ENCODE results near the gene GALNT14.

Gene GALNT14

DNA sequence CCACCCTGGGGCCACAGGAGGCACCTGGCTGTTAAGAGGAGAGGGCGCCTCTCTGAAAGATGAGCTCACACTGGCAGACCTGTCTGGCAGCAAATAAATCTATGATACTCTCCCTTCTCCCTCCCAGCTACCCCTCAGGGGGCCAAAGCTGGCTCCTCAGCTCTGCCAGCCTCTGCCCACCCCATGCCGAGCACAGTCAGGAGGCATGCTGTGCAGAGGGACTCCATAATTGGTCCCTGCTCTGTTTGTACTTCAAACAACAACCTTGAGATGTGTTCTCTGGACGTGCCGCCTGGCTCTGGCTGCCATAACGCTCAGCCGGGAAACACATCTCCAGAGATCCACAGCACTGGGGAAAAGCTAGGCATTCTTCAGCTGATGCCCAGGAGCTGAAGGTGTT is 126.7 kb downstream of the GALNT14 start:
- no peak for DNase-seq (ENCODE audit: low read depth in 2 of 2)

DNA sequence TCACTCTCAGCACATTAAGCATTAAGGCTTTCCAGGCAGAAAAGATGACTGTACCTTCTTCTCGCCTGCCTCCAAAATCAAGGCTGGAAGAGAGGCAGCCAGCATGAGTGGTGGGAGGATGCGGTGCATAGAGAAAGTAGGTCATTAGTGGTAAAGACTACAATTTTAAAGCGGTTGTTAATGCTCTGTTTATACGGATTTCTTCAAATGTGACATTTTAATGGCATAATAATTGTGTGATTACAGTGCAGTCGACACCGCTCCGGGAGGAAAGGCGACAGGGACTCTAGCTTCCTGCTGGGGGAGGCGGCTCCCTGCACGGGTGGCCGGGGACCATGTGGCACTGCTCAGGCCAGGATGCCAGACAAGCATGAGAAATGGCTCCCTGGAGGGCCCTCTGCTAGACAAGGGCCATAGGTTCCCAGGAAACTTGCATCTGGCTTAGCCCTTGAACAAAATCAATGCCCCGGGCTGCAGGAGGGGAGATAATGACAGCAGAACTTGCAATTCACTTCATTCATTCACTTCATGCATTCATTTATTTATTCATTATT is 129.6 kb downstream of the GALNT14 start:
- no peak for DNase-seq (ENCODE audit: low read depth in 2 of 2)

DNA sequence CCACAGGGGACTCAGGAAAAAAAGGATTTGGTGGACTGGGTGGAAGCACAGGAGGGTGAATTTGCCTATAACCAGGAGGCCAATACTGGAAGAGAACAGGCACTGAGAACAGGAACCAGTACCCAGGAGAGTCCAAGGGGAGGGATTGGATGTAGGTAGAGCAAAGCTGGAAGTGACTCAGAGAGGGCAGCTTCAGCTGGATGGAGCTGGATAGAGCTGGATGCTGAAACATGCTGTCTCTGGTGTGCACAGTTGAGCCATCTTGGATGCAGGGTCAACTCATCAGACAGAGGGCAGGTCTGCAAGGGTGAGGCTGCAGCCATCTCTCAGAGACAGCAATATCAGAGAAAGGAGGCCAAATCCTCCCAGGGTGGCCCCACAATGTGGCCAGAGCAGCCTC is 134.0 kb downstream of the GALNT14 start:
- DNase-seq (ENCODE audit: low read depth in 2 of 2) = no peak

- no peak for DNase-seq (ENCODE audit: low read depth in 2 of 2)
Measured at GRCh38 chr2:31003749-31004148, 134.5 kb downstream of the GALNT14 start.

GRCh38 chr2:31002537-31003150 is 135.6 kb downstream of the GALNT14 start:
- DNase-seq (ENCODE audit: low read depth in 2 of 2) = no peak

DNA sequence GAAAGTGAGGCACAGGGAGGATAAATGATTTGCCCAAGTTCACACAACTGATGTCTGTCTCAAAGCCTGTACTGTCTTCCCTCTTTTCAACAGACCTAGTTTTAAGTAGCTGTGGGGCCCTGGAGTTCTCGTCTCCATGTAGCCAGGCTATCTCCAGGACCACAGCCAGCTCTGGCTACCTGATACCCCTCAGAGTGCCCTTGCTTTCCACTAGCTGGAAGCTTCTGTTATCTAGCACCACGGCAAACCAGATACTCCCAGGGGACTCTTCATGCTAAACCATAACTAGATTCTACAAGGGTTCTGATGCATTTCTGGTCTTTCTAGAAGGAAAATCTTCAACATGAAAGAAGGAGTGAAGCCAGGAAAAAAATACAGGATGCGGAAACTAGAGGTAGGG is 137.3 kb downstream of the GALNT14 start:
- DNase-seq (ENCODE audit: low read depth in 2 of 2) = no peak

GRCh38 chr2:30998672-30999071 is 139.6 kb downstream of the GALNT14 start:
- no peak for DNase-seq (ENCODE audit: low read depth in 2 of 2)

DNA sequence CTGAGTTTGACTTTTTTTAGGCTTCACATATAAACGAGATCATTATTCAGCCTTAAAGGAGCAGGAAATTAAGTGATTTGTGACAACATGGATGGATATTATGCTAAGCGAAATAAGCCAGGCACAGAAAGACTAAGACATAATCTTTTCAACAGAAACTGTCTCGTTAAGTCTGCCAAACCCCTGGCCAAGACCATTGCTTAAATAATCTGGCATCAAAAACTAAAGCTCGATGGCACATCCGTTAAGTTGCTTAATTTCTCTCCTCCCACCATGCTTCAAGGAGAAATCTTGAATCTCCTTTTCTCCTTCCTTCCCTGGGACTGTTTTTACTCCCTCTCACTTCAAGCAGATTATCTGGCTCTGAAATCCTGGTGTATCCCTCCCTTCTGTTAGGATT is 140.3 kb downstream of the GALNT14 start:
- no peak for DNase-seq (ENCODE audit: low read depth in 2 of 2)

- DNase-seq (ENCODE audit: low read depth in 2 of 2) = no peak
Measured at GRCh38 chr2:30994227-30995056, 143.8 kb downstream of the GALNT14 start.

DNA sequence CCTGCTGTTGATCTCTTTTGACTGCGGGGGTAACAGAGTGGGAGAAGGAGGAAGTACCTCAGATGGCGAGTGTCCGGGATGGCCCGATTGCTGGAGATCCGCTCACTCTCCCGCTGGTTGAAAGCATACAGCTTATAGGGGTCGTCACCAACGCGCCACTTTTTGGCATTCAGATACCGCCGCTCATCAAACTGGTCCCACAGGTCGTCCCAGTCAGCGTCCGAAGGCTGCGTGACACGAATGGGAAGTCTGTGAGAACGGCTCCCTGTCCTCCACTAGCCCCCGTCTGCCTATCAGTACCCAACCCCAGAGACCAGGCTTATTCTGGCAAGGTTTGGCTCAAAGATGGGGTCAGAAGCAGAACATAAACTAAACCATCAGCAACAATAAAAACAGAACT is 145.5 kb downstream of the GALNT14 start:
- DNase-seq (ENCODE audit: low read depth in 2 of 2) = no peak

DNA sequence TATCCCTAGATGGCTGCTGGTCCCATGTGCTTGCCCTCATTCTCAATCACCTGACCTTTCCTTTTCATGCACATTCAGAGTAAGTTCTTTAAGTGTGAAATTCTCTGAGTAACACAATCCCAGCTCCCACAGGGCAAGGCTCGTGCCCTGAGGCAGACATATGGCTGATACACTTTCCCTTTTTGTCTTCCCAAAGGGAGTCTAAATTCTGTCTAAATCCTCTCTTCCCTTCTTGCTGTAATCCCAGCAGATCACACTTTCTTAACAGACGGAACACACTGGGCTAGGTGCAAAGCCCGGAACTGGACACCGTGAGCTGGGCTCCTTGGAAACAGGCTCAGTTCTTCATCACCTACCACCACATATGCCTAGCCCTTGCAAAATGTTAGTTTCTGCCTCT is 147.6 kb downstream of the GALNT14 start:
- no peak for DNase-seq (ENCODE audit: low read depth in 2 of 2)

DNA sequence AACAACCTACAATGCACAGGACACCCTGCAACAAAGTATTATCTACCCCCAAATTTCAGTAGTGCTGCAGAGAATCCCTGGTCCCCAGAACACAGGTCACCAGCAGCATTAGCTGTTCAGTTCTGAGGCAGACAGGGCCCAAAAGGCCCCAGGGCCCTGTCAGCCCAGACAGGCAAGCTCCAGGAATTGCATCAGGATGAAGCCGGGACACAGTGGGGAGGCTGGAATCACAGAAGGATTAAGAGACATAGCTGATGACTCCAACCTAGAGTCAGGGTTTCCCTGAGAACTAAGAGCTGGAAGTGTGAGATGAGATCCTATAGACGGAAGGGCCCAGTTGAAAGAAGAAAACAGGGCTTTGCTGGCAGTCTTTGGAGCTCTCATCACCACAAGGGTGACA is 148.1 kb downstream of the GALNT14 start:
- no peak for DNase-seq (ENCODE audit: low read depth in 2 of 2)

- DNase-seq (ENCODE audit: low read depth in 2 of 2) = no peak
Measured at GRCh38 chr2:30989746-30990145, 148.5 kb downstream of the GALNT14 start.

- DNase-seq (ENCODE audit: low read depth in 2 of 2) = no peak
Measured at GRCh38 chr2:30987566-30987965, 150.7 kb downstream of the GALNT14 start.

- DNase-seq (ENCODE audit: low read depth in 2 of 2) = no peak
Measured at GRCh38 chr2:30986231-30986580, 152.0 kb downstream of the GALNT14 start.

GRCh38 chr2:30985493-30986230 is 152.6 kb downstream of the GALNT14 start:
- no peak for DNase-seq (ENCODE audit: low read depth in 2 of 2)

DNA sequence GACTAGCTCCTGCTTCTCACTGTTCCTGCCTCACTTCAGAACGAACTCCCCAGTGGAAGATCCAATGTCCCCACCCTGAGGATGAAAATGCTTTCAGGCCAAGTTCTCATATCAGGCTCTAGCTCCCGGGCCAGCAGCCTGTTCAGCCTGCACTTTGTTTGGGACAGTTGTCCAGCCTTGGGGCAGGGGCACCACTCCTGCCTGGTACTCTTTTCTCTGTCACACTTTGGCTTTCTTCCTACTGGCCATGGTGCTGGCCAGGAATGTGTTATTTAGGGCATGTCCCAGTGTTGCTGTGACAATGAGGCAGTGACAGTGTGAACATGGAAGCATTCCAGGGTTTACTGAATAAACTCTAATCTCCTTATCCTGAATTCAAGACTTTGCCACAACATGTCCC is 154.1 kb downstream of the GALNT14 start:
- DNase-seq (ENCODE audit: low read depth in 2 of 2) = no peak

DNA sequence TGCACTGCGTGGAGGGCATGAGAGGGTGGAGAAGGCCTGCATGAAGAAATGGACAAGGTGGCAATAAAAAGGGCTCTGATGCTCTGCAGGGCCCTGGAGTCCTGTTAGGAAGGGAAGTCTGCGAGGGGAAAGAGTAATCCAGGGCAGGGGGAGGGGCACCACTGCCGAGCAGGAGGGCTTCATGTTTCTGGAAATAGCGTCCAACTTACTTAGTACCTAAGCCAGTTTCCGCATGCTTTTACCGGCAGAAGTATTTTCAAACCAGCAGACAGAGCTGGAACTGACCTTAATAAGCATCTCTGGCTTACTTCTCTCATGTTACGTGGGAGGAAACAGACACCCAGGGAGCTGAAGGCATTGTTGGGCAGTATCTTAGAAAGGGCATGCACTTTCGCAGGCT is 156.7 kb downstream of the GALNT14 start:
- no peak for DNase-seq (ENCODE audit: low read depth in 2 of 2)

- DNase-seq (ENCODE audit: low read depth in 2 of 2) = no peak
Measured at GRCh38 chr2:30981096-30981495, 157.1 kb downstream of the GALNT14 start.

GRCh38 chr2:30979822-30980245 is 158.4 kb downstream of the GALNT14 start:
- DNase-seq (ENCODE audit: low read depth in 2 of 2) = no peak

- no peak for DNase-seq (ENCODE audit: low read depth in 2 of 2)
Measured at GRCh38 chr2:30978854-30979253, 159.4 kb downstream of the GALNT14 start.

GRCh38 chr2:30978044-30978443 is 160.2 kb downstream of the GALNT14 start:
- no peak for DNase-seq (ENCODE audit: low read depth in 2 of 2)

DNA sequence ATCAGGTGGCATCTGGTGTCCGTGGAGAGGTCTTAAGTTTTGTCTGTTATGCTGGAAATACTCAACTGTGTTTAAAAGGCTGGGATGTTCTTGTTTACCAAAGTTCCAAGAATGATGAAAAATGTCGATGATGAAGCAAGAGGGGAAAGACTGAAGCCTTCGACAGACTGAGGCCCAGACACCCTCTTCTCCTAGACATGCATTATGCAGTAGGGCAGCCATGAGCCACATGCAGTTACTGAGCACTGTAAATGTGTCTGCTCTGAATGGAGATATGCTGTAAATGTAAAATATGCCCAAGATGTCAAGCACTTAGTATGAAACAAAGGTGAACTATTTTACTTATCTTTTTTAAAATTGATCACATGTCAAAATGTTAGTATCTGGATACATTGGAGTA is 163.1 kb downstream of the GALNT14 start:
- DNase-seq (ENCODE audit: low read depth in 2 of 2) = no peak

All from stimulated activated CD4-positive, alpha-beta T cell treated with anti-CD3 and anti-CD28 coated beads, Interleukin-12 subunit alpha, Interleukin-12 subunit beta, amount 100 ng/mL, for 24 hours (primary cell).